K562 (cell line): Measurements from ENCODE around the gene SAPCD1. TPM values are rescaled to one million over a fixed set of nuclear protein-coding genes. Genes with fewer than 3 reads are reported as not detected.

Experiments used
- AFF1 ChIP-seq, 2 experiments: fragments of 450-650 bp; IDR thresholded peaks; 2 replicates each; pipeline ENCODE4 v1.6.1; 2018; ENCODE audit warnings: mild to moderate bottlenecking in 2 of 2, low read depth in 1 of 2; ENCODE audit not compliant: partially characterized antibody in 2 of 2
- BMI1 ChIP-seq: fragments of 150-350 bp; IDR thresholded peaks from 2 replicates; pipeline ENCODE4 v1.6.1; 2014; ENCODE audit warnings: low read length
- CC2D1A ChIP-seq: fragments of 450-650 bp; IDR thresholded peaks from 2 replicates; pipeline ENCODE4 v1.6.1; 2017; ENCODE audit warnings: mild to moderate bottlenecking
- ESRRA ChIP-seq: fragments of 450-650 bp; IDR thresholded peaks from 2 replicates; pipeline ENCODE4 v1.6.1; 2014; ENCODE audit warnings: low read depth, mild to moderate bottlenecking, moderate library complexity, borderline replicate concordance
- FOXM1 ChIP-seq, 2 experiments: fragments of 450-650 bp in 1 of 2; sonication (generic) in 1 of 2; formaldehyde crosslinking in 1 of 2; IDR thresholded peaks; 2 replicates each; pipeline versions ENCODE4 v1.6.1 to v1.9.0; 2017 to 2022; ENCODE audit warnings: low read depth in 2 of 2, mild to moderate bottlenecking in 2 of 2, missing genetic modification reagents in 1 of 2, moderate library complexity in 1 of 2
- GATA2 ChIP-seq: sonication (generic); formaldehyde crosslinking; IDR thresholded peaks from 2 replicates; pipeline ENCODE4 v1.4.0; 2020; ENCODE audit warnings: mild to moderate bottlenecking, missing genetic modification reagents
- KAT2B ChIP-seq: IDR thresholded peaks from one replicate; pipeline ENCODE4 v1.6.1; 2012; ENCODE audit warnings: low read depth, mild to moderate bottlenecking, control low read depth, inconsistent platforms, low read length, moderate library complexity
- KAT8 ChIP-seq: fragments of 450-650 bp; IDR thresholded peaks from 2 replicates; pipeline ENCODE4 v1.6.1; 2016; ENCODE audit warnings: low read depth, mild to moderate bottlenecking
- MCM2 ChIP-seq: fragments of 450-650 bp; IDR thresholded peaks from 2 replicates; pipeline ENCODE4 v1.6.1; 2017; ENCODE audit warnings: low read depth, mild to moderate bottlenecking
- OTX1 ChIP-seq: fragments of 450-650 bp; formaldehyde crosslinking; IDR thresholded peaks from 2 replicates; pipeline ENCODE4 v1.4.0; 2022; ENCODE audit warnings: mild to moderate bottlenecking
- PTRF ChIP-seq: fragments of 450-650 bp; IDR thresholded peaks from 2 replicates; pipeline ENCODE4 v1.6.1; 2016; ENCODE audit warnings: mild to moderate bottlenecking, missing genetic modification characterization, missing compliant biosample characterization
- RBM22 ChIP-seq: fragments of 200-400 bp; formaldehyde crosslinking; IDR thresholded peaks from 2 replicates; pipeline ENCODE4 v1.6.1; 2018; ENCODE audit warnings: low read length, low read depth; ENCODE audit not compliant: poor library complexity, severe bottlenecking
- RCOR1 ChIP-seq, 2 experiments: IDR thresholded peaks; 2 replicates each; pipeline ENCODE4 v1.6.1; 2012; ENCODE audit warnings: low read depth in 2 of 2, low read length in 2 of 2, borderline replicate concordance in 1 of 2, improper control_type of control experiment in 1 of 2
- SNIP1 ChIP-seq: fragments of 450-650 bp; IDR thresholded peaks from 2 replicates; pipeline ENCODE4 v1.7.1; 2017; ENCODE audit warnings: low read depth, mild to moderate bottlenecking
- SREBF1 ChIP-seq: fragments of 150-350 bp; IDR thresholded peaks from 2 replicates; pipeline ENCODE4 v1.6.1; 2014; ENCODE audit warnings: antibody characterized with exemption, low read depth, low read length, borderline replicate concordance
- TAF1 ChIP-seq: IDR thresholded peaks from 2 replicates; pipeline ENCODE4 v1.6.1; 2011; ENCODE audit warnings: mild to moderate bottlenecking, low read length, moderate library complexity; ENCODE audit not compliant: insufficient read depth, control insufficient read depth, severe bottlenecking; ENCODE audit errors: extremely low read depth
- TEAD1 ChIP-seq, 2 experiments: fragments of 450-650 bp in 1 of 2; sonication (generic) in 1 of 2; formaldehyde crosslinking; IDR thresholded peaks; 2 replicates each; pipeline versions ENCODE4 v1.4.0 to v1.8.0; 2020 to 2022; ENCODE audit warnings: mild to moderate bottlenecking in 2 of 2, missing genetic modification reagents in 1 of 2
- THRB ChIP-seq: fragments of 450-650 bp; formaldehyde crosslinking; conservative IDR thresholded peaks from 2 replicates; pipeline ENCODE4 v1.4.0; 2022; ENCODE audit warnings: mild to moderate bottlenecking, missing genetic modification characterization
- U2AF1 ChIP-seq: fragments of 200-400 bp; formaldehyde crosslinking; optimal IDR thresholded peaks from 2 replicates; pipeline ENCODE3; 2017; ENCODE audit warnings: mild to moderate bottlenecking, low read depth, low read length, moderate library complexity
- U2AF2 ChIP-seq: fragments of 200-400 bp; formaldehyde crosslinking; optimal IDR thresholded peaks from 2 replicates; pipeline ENCODE3; 2017; ENCODE audit warnings: low read depth, mild to moderate bottlenecking, low read length
- ZBTB17 ChIP-seq: fragments of 450-650 bp; formaldehyde crosslinking; IDR thresholded peaks from 2 replicates; pipeline ENCODE4 v1.4.0; 2020; ENCODE audit warnings: mild to moderate bottlenecking
- ZNF174 ChIP-seq: fragments of 250-450 bp; sonication (Bioruptor Pico); IDR thresholded peaks from 2 replicates; pipeline ENCODE4 v1.4.0; 2020; ENCODE audit warnings: mild to moderate bottlenecking
- polyA plus RNA-seq, 8 experiments: library from polyadenylated mRNA; depleted of rRNA in 4 of 8; stranded (reverse) in 5 of 8; unstranded in 3 of 8; fragments of >200 nt; fragmentation: Nextera tagmentation in 2 of 8; fragmentation: Illumina TruSeq in 1 of 8; extraction: Ambion mirVana in 2 of 8; extraction: Trizol in 1 of 8; gene quantifications; 2 replicates each; pipeline versions ENCODE4 v1.2.1 to v1.2.3, GENCODE V29; 2011 to 2014; ENCODE audit warnings: inconsistent platforms in 1 of 8, missing spikeins in 1 of 8
- total RNA-seq, 7 experiments: library from RNA; depleted of rRNA in 6 of 7; stranded (reverse); fragments of >200 nt in 6 of 7; fragmentation: Illumina TruSeq in 2 of 7; extraction: Trizol in 2 of 7; gene quantifications; 2 replicates each; pipeline versions ENCODE4 v1.2.1 to v1.2.3, GENCODE V29; 2011 to 2021; ENCODE audit warnings: low replicate concordance in 1 of 7

The SAPCD1 gene
- total and polyA plus RNA-seq, 9 of the 15 experiments (the other 6 are each of a cell fraction or from before 2014, with no cell fraction given) = 2.6 to 30.2 (median 7.4) TPM

GRCh38 chr6:31795616-31796298, 33.3 kb downstream of the SAPCD1 start, which contains the start of gene VARS1 (continued):
- TF ChIP-seq THRB (CRISPR knock-in tag) (no peak; the same call in 1 of the 2 replicates), SREBF1 (no peak), AFF1 (IDR thresholded peaks at IDR 0.05; ENCODE audit: low read depth in 1 of 2, partially characterized antibody in 2 of 2) (peak in 1 of 2 experiments; percentile 66), TAF1 (peak; percentile 74), RBM22 (no peak), KAT2B (peak; percentile 86), FOXM1 (IDR thresholded peaks at IDR 0.05; ENCODE audit: low read depth) (no peak), FOXM1 (CRISPR knock-in tag; IDR thresholded peaks at IDR 0.05; ENCODE audit: low read depth) (peak; percentile 96), MCM2 (no peak), CC2D1A (peak; percentile 96), U2AF2 (no peak), BMI1 (no peak; the same call in 1 of the 2 replicates), TEAD1 (CRISPR knock-in tag; IDR thresholded peaks at IDR 0.05) (0 out of 4 replicates have a peak, but pooled peaks of 1 of the 2 experiments have one; percentile 59), ZNF174 (no peak), PTRF (no peak), U2AF1 (peak; percentile 88), ESRRA (peak; percentile 93), KAT8 (no peak), SNIP1 (no peak), OTX1 (CRISPR knock-in tag) (no peak), RCOR1 (IDR thresholded peaks at IDR 0.05; ENCODE audit: borderline replicate concordance in 1 of 2, low read depth in 2 of 2, low read length in 2 of 2) (peak; percentile 47 to 96; a peak in 3 of 4 replicates), GATA2 (CRISPR knock-in tag) (no peak), ZBTB17 (CRISPR knock-in tag) (peak; percentile 90)
